Measurements from ENCODE around the gene SSX3. TPM values are rescaled to one million over a fixed set of nuclear protein-coding genes. Genes with fewer than 3 reads are reported as not detected.
"Not testable (repeated sequence)": the region's sequence is repeated elsewhere in the genome, so short reads cannot be mapped to it uniquely, and the experiment has no call there.

The SSX3 gene, protein sequence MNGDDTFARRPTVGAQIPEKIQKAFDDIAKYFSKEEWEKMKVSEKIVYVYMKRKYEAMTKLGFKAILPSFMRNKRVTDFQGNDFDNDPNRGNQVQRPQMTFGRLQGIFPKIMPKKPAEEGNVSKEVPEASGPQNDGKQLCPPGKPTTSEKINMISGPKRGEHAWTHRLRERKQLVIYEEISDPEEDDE
- total RNA-seq, result not detected
- long read RNA-seq, result 0 reads

DNA sequence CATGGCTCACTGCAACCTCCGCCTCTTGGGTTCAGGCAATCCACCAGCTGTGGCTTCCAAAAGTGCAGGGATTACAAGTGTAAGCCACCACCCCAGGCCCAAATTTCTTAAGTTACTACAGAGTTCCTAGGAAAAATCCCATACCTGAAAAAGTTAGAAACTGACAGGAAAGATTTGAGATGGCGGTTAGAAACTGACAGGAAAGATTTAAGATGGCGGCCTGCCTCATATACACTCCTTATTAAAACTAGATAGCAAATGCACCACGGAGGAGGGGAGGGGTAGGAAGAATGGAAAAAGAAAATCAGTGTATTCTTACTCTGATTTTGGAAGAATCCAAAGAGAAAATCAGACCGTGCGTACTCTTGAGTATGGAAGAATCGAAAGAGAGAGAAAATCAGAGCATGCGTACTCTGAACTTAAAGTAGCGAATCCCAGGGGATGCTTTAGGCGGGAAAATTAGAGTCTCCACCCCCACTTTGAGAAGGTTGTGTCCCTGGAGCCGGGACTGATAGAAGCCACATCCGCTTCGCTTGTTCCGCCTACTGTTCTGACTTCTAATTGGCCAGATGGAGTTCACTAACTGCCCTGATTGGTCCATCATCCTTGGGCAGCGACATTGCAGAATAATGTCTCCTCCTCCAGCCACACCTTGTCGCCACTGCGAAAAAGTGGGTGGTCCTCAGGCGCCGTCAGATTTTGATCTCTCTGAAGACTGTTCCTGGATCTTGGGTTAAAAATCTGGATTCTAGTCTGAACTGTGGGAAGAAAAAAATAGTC lies at the start of gene SSX3:
SSX3 (minus strand) TSS at position 389 of the 780 bp plus-strand sequence. CDS start 1,454 bp downstream, outside the sequence.
- H3K4me3 ChIP-seq; DNase-seq; H3K27ac ChIP-seq; H3K27me3 ChIP-seq (ENCODE audit: low read depth); H3K4me1 ChIP-seq; intact Hi-C loops (cut with DNase I); H3K36me3 ChIP-seq; ATAC-seq; H3K9me3 ChIP-seq: not testable (repeated sequence)

DNA sequence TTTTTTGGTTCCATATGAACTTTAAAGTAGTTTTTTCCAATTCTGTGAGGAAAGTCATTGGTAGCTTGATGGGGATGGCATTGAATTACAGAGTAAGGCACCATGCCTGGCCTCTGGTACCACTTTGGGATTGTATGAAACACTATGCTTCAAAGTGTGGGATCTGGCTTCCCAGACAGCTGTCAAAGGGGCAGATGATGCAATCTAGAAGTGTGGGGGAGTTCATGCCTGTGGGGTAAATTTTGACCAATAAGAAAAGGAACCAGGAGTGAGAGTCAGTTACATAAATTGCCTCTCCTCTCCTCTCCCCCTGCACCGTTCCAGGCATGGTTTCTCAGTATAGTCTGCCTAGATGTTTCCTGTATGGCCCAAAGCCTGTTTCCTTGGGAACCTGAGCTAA lies 41.3 kb upstream of the SSX3 start:
- ATAC-seq; intact Hi-C loops (cut with DNase I); H3K4me3 ChIP-seq; H3K27me3 ChIP-seq (ENCODE audit: low read depth); DNase-seq; H3K9me3 ChIP-seq; H3K4me1 ChIP-seq; H3K36me3 ChIP-seq; H3K27ac ChIP-seq: not testable (repeated sequence)

DNA sequence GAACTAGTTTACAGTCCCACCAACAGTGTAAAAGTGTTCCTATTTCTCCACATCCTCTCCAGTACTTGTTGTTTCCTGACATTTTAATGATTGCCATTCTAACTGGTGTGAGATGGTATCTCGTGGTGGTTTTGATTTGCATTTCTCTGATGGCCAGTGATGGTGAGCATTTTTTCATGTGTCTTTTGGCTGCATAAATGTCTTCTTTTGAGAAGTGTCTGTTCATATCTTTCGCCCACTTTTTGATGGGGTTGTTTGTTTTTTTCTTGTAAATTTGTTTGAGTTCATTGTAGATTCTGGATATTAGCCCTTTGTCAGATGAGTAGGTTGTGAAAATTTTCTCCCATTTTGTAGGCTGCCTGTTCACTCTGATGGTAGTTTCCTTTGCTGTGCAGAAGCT lies 40.4 kb upstream of the SSX3 start:
- intact Hi-C loops (cut with DNase I); H3K36me3 ChIP-seq; H3K4me3 ChIP-seq; ATAC-seq; H3K27ac ChIP-seq; H3K9me3 ChIP-seq; DNase-seq; H3K27me3 ChIP-seq (ENCODE audit: low read depth); H3K4me1 ChIP-seq: not testable (repeated sequence)

DNA sequence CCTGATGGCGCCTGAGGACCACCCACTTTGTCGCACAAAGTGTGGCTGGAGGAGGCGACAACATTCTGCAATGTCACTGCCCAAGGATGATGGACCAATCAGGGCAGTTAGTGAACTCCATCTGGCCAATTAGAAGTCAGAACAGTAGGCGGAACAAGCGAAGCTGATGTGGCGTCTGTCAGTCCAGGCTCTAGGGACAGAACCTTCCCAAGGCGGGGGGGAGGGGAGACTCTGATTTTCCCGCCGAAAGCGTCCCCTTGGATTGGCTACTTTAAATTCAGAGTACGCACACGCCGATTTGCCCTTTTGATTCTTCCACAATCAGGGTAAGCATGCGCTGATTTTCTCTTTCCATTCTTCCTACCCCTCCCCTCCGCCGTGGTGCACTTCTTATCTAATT lies 26.7 kb upstream of the SSX3 start, which contains the start of gene SSX4:
SSX4 (plus strand) TSS at position 301 of the 400 bp plus-strand sequence. CDS start 515 bp downstream, outside the sequence.
- H3K27ac ChIP-seq; H3K36me3 ChIP-seq; intact Hi-C loops (cut with DNase I); DNase-seq; H3K27me3 ChIP-seq (ENCODE audit: low read depth); H3K9me3 ChIP-seq; ATAC-seq; H3K4me3 ChIP-seq; H3K4me1 ChIP-seq: not testable (repeated sequence)

DNA sequence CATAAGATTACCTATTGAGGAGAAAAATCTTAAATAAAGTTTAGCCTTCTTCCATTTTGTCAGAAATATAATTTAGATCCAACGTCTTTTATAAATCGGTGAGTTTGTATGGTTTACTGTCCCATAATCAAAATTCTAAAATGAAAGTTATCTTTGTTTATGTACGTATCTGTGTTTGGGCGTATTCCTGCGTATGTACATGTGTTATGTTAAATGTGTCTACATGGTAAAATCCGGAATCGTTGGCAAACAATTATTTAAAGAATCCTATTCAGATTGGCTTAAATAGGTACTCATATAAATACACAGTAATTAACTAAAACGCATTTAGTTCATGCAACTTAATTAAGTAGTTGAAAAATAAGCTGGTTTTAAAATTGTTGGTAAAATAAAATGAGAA lies 13.9 kb upstream of the SSX3 start:
- intact Hi-C loops (cut with DNase I); DNase-seq; H3K4me3 ChIP-seq; ATAC-seq; H3K36me3 ChIP-seq; H3K4me1 ChIP-seq; H3K27ac ChIP-seq; H3K27me3 ChIP-seq (ENCODE audit: low read depth); H3K9me3 ChIP-seq: not testable (repeated sequence)

DNA sequence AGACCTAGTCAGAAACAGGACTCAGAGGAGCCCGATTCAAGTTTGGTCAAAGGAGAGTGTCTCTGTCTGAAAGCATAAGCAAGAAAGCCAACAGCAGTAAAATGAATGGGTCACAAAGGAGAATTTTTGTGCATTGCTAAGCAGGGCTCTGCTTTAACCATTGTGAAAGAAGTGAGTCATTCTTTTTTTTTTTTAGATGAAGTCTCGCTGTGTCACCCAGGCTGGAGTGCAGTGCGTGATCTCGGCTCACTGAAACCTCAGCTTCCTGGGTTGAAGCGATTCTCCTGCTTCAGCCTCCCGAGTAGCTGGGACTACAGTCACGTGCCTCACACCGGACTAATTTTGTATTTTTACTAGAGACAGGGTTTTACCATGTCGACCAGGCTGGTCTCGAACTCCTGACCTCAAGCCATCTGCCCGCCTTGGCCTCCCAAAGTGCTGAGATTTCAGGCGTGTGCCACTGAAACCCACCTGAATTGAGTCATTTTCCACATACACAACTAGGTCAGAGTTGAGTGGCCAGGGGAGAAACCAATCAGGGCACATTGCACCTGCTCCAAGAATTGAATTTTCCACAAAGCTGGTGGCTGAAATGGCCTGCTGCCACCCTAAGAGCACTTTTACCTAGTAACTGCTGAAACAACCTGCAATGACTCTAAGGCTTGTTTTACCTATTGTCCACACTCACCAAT lies 11.4 kb upstream of the SSX3 start:
- H3K36me3 ChIP-seq; H3K27me3 ChIP-seq (ENCODE audit: low read depth); ATAC-seq; H3K4me3 ChIP-seq; H3K27ac ChIP-seq; H3K4me1 ChIP-seq; H3K9me3 ChIP-seq; intact Hi-C loops (cut with DNase I); DNase-seq: not testable (repeated sequence)

DNA sequence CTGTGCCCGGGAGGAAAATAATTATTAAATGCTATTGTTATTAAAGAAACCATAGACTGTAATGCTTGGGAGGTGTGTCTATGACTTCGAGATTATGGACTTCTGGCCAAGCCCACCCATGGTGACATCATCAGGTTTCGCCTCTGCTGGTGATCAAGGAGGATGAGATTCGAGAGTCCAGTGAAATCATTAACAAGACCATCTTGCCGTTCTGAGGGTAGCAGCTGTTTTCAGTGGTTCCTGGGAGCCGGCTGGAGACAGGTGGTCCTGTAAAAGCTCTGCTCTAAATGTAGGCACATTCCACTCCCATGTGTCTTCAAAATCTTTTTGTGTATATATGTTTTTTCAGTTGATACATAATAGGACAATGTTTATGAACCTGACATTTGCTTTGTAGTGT lies 2.8 kb upstream of the SSX3 start:
- H3K36me3 ChIP-seq; H3K9me3 ChIP-seq; ATAC-seq; H3K4me1 ChIP-seq; intact Hi-C loops (cut with DNase I); H3K27me3 ChIP-seq (ENCODE audit: low read depth); DNase-seq; H3K27ac ChIP-seq; H3K4me3 ChIP-seq: not testable (repeated sequence)

DNA sequence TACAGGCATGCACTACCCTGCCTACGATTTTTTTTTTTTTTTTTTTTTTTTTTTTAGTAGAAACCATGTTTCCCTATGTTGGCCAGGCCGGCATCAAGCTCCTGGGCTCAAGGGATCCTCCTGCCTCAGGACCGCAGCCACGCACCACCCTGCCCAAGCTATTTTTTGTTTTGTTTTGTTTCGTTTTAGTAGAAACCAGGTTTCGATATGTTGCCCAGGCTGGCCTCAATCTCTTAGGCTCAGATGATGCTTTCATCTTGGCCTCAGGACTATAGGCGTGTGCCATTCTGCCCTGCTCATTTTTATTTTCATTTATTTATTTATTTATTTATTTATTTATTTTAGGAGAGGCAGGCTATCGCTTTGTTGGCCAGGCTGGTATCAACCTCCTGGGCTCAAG lies 1.2 kb upstream of the SSX3 start:
- TF ChIP-seq, protein P1, sequence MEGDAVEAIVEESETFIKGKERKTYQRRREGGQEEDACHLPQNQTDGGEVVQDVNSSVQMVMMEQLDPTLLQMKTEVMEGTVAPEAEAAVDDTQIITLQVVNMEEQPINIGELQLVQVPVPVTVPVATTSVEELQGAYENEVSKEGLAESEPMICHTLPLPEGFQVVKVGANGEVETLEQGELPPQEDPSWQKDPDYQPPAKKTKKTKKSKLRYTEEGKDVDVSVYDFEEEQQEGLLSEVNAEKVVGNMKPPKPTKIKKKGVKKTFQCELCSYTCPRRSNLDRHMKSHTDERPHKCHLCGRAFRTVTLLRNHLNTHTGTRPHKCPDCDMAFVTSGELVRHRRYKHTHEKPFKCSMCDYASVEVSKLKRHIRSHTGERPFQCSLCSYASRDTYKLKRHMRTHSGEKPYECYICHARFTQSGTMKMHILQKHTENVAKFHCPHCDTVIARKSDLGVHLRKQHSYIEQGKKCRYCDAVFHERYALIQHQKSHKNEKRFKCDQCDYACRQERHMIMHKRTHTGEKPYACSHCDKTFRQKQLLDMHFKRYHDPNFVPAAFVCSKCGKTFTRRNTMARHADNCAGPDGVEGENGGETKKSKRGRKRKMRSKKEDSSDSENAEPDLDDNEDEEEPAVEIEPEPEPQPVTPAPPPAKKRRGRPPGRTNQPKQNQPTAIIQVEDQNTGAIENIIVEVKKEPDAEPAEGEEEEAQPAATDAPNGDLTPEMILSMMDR (IDR thresholded peaks at IDR 0.05), result no peak
- DNase-seq, result no peak
- no peaks in the 10 kb centered on the region for H3K36me3 ChIP-seq
- no peaks in the 10 kb centered on the region for H3K9me3 ChIP-seq
- no peak overlapping the region for H3K4me3 ChIP-seq
- ATAC-seq, result no peak
- no peaks in the 10 kb centered on the region for H3K4me1 ChIP-seq
- no peak overlapping the region for H3K27ac ChIP-seq
- no peaks in the 10 kb centered on the region for H3K27me3 ChIP-seq (ENCODE audit: low read depth)
- intact Hi-C loops (cut with DNase I), result no loop called here

DNA sequence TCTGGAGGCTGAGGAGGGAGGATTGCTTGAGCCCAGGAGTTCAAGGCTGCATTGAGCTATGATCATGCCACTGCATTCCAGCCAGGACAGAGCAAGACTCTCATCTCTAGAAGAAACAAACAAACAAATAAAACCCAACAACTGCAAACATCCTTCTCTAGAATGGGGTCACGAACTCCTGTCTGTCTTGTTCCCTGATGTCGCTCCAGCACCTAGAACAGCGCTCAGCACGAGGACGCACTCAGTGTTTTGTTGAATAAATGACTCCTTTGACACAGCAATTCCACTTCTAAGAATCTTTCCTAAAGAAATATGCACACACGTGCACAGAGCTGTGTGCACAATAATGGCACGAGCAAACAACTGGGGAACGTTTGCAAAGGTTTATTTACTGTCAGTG lies 10.4 kb downstream of the SSX3 start:
- H3K36me3 ChIP-seq; intact Hi-C loops (cut with DNase I); ATAC-seq; DNase-seq; H3K27me3 ChIP-seq (ENCODE audit: low read depth); H3K27ac ChIP-seq; H3K4me1 ChIP-seq; H3K4me3 ChIP-seq; H3K9me3 ChIP-seq: not testable (repeated sequence)

DNA sequence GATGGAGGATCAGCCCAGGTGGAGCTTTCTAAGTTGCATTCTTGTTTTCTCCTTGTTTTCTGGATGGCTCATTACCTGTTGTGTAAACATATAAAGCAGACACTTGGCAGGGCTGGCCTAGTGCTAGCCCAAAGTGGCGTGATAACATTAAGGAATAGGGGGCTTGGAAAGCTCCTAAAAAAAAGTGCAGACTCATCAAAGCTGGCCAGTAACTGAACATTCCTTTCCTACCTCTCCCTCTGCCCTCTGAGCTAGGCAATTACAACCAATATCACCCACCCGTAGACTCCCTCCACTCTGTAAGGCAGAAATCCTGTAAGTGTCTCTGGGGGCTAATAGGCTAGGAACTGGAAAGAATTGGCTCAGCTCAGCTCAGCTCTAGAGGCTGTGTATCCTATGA lies 42.5 kb downstream of the SSX3 start:
- H3K9me3 ChIP-seq; H3K4me3 ChIP-seq; ATAC-seq; intact Hi-C loops (cut with DNase I); H3K4me1 ChIP-seq; DNase-seq; H3K27ac ChIP-seq; H3K36me3 ChIP-seq; H3K27me3 ChIP-seq (ENCODE audit: low read depth): not testable (repeated sequence)
